HG03135 (cell line): ENCODE measurements around the gene GLRX.
"Not testable (repeated sequence)": the region's sequence is repeated elsewhere in the genome, so short reads cannot be mapped to it uniquely, and the experiment has no call there.

Source experiments
- ATAC-seq: cut with Tn5 transposase; IDR thresholded peaks from one replicate; pipeline ENCODE4 v1.9.1; 2021; ENCODE audit warnings: mild to moderate bottlenecking, moderate library complexity; ENCODE audit not compliant: unreplicated experiment

Gene GLRX

GRCh38 chr5:95853490-95853889, 31.0 kb upstream of the GLRX start:
- no peak for ATAC-seq

GRCh38 chr5:95852567-95852966, 30.0 kb upstream of the GLRX start:
- ATAC-seq: no peak

GRCh38 chr5:95851141-95851540, 28.6 kb upstream of the GLRX start:
- not testable (repeated sequence) for ATAC-seq

- ATAC-seq: no peak
Measured at GRCh38 chr5:95850391-95850894, 27.9 kb upstream of the GLRX start.

GRCh38 chr5:95848701-95849100, 26.2 kb upstream of the GLRX start:
- no peak for ATAC-seq

GRCh38 chr5:95847261-95847592, 24.7 kb upstream of the GLRX start:
- no peak for ATAC-seq

GRCh38 chr5:95846554-95847260, 24.2 kb upstream of the GLRX start:
- peak; percentile 69 for ATAC-seq

GRCh38 chr5:95845391-95845790, 22.9 kb upstream of the GLRX start:
- no peak for ATAC-seq

- ATAC-seq: no peak
Measured at GRCh38 chr5:95843733-95844223, 21.3 kb upstream of the GLRX start.

- ATAC-seq: peak; percentile 76
Measured at GRCh38 chr5:95842854-95843544, 20.5 kb upstream of the GLRX start.

GRCh38 chr5:95841914-95842812, 19.6 kb upstream of the GLRX start:
- ATAC-seq: no peak

GRCh38 chr5:95840956-95841705, 18.6 kb upstream of the GLRX start:
- ATAC-seq: no peak

- no peak for ATAC-seq
Measured at GRCh38 chr5:95839658-95840057, 17.1 kb upstream of the GLRX start.

GRCh38 chr5:95838556-95838955, 16.0 kb upstream of the GLRX start:
- ATAC-seq: no peak

- ATAC-seq: no peak
Measured at GRCh38 chr5:95838001-95838520, 15.5 kb upstream of the GLRX start.

GRCh38 chr5:95837492-95837891, 15.0 kb upstream of the GLRX start:
- no peak for ATAC-seq

GRCh38 chr5:95836971-95837370, 14.4 kb upstream of the GLRX start:
- ATAC-seq: not testable (repeated sequence)

GRCh38 chr5:95836544-95836943, 14.0 kb upstream of the GLRX start:
- no peak for ATAC-seq

GRCh38 chr5:95835682-95836385, 13.3 kb upstream of the GLRX start:
- no peak for ATAC-seq

GRCh38 chr5:95832664-95833063, 10.1 kb upstream of the GLRX start:
- ATAC-seq: no peak
